K562 (cell line): Measurements from ENCODE around the gene TESK2. TPM values are rescaled to one million over a fixed set of nuclear protein-coding genes. Genes with fewer than 3 reads are reported as not detected.

Experiments used
- ATAC-seq: fragments of 200-7000 bp; cut with Tn5 transposase; 3 replicates; pipeline ENCODE4 v1.9.1; 2020; ENCODE audit warnings: moderate library complexity
- BruUV-seq: library from RNA; stranded (reverse); fragments of 400-500 nt; replicated peaks from 2 replicates; lab custom pipeline; 2021; lab: Mats Ljungman, UMichigan
- CTCF ChIA-PET: fragments of 300-600 bp; formaldehyde crosslinking; extraction: SDS; loops from one replicate; lab custom pipeline; 2021; ENCODE audit warnings: low intra/inter-chr PET ratio; lab: Yijun Ruan, JAX
- POLR2A ChIA-PET: fragments of 300-600, 350-650 bp; sonication (Branson Sonifier 250); formaldehyde crosslinking; extraction: SDS; loops from one replicate; lab custom pipeline; 2021; ENCODE audit warnings: antibody characterized with exemption, inconsistent platforms; lab: Yijun Ruan, JAX
- DNase-seq, 4 experiments: peaks; one replicate each; pipeline versions ENCODE4 v3.0.0 to v3.0.0-alpha.2; 2011 to 2018; ENCODE audit warnings: low spot score in 3 of 4, mixed read lengths in 3 of 4; ENCODE audit errors: extremely low read depth in 1 of 4
- FAIRE-seq: peaks from 2 replicates; lab custom pipeline; 2011; peaks lifted over from hg19 to GRCh38; lab: Jason Lieb, UNC
- H2AFZ ChIP-seq: 2 replicates; pipeline ENCODE4 v1.6.0; 2011; ENCODE audit warnings: low read depth, low read length, control low read depth, inconsistent platforms
- H3K27ac ChIP-seq: fragments of 200-600 bp; 3 replicates; pipeline ENCODE4 v1.8.0; 2011; ENCODE audit warnings: low read depth, mild to moderate bottlenecking, control low read depth, inconsistent platforms, low read length, moderate library complexity, mixed read lengths; ENCODE audit errors: extremely low read depth
- H3K27me3 ChIP-seq, 2 experiments: fragments of 300-600 bp in 1 of 2; 2 replicates in 1 of 2; 3 replicates in 1 of 2; pipeline versions ENCODE4 v1.6.0 to v1.8.0; 2011; ENCODE audit warnings: inconsistent platforms in 2 of 2, low read length in 2 of 2, mild to moderate bottlenecking in 1 of 2, mixed read lengths in 1 of 2, moderate library complexity in 1 of 2; ENCODE audit not compliant: control insufficient read depth in 2 of 2, insufficient read depth in 2 of 2
- H3K36me3 ChIP-seq: fragments of 300-600 bp; 3 replicates; pipeline ENCODE4 v1.8.0; 2011; ENCODE audit warnings: mild to moderate bottlenecking, low read length, inconsistent platforms; ENCODE audit not compliant: control insufficient read depth, insufficient read depth
- H3K4me1 ChIP-seq, 2 experiments: fragments of 200-600 bp in 1 of 2; replicated peaks in 1 of 2; 2 replicates in 1 of 2; 3 replicates in 1 of 2; pipeline versions ENCODE4 v1.5.1 to v1.8.0; 2011; ENCODE audit warnings: inconsistent platforms in 2 of 2, low read length in 2 of 2, mild to moderate bottlenecking in 1 of 2, mixed read lengths in 1 of 2, moderate library complexity in 1 of 2; ENCODE audit not compliant: control insufficient read depth in 2 of 2, insufficient read depth in 2 of 2
- H3K4me2 ChIP-seq: 2 replicates; pipeline ENCODE4 v1.6.1; 2011; ENCODE audit warnings: low read length, control low read depth, inconsistent platforms, mixed read lengths; ENCODE audit not compliant: insufficient read depth
- H3K4me3 ChIP-seq: fragments of 200-600 bp; sonication (generic), shearing (Covaris generic); 2 replicates; pipeline ENCODE4 v1.5.1; 2016; ENCODE audit warnings: control low read depth, inconsistent platforms
- H3K79me2 ChIP-seq: fragments of 200-600 bp; 3 replicates; pipeline ENCODE4 v1.8.0; 2011; ENCODE audit warnings: low read length, inconsistent platforms; ENCODE audit not compliant: control insufficient read depth, insufficient read depth
- H3K9ac ChIP-seq, 2 experiments: 2 replicates each; pipeline versions ENCODE4 v1.6.0 to v1.6.1; 2011; ENCODE audit warnings: low read depth in 2 of 2, low read length in 2 of 2, control low read depth in 1 of 2, inconsistent platforms in 1 of 2, mild to moderate bottlenecking in 1 of 2, mixed read lengths in 1 of 2; ENCODE audit not compliant: insufficient read depth in 1 of 2
- H3K9me1 ChIP-seq: one replicate; pipeline ENCODE4 v1.6.0; 2011; ENCODE audit warnings: inconsistent platforms, mild to moderate bottlenecking, low read length, moderate library complexity; ENCODE audit not compliant: control insufficient read depth, insufficient read depth
- H3K9me3 ChIP-seq: replicated peaks from 2 replicates; pipeline ENCODE4 v1.5.1; 2011; ENCODE audit warnings: low read depth, low read length, inconsistent platforms; ENCODE audit not compliant: control insufficient read depth, insufficient read depth
- H4K20me1 ChIP-seq: replicated peaks from 2 replicates; pipeline ENCODE4 v1.6.1; 2011; ENCODE audit warnings: low read length, inconsistent platforms, mixed read lengths; ENCODE audit not compliant: control insufficient read depth, insufficient read depth
- BCOR ChIP-seq: fragments of 450-650 bp; IDR thresholded peaks from 2 replicates; pipeline ENCODE4 v1.6.1; 2016
- BRF1 ChIP-seq: IDR thresholded peaks from 3 replicates; pipeline ENCODE4 v1.6.1; 2011; ENCODE audit warnings: borderline replicate concordance, mild to moderate bottlenecking; ENCODE audit not compliant: insufficient read length; ENCODE audit errors: extremely low read depth
- CBX3 ChIP-seq, 2 experiments: IDR thresholded peaks; 1 replicate in 1 of 2; 2 replicates in 1 of 2; pipeline ENCODE4 v1.6.1; 2012; ENCODE audit warnings: inconsistent platforms in 2 of 2, low read length in 2 of 2, borderline replicate concordance in 1 of 2, control low read depth in 1 of 2
- CCNT2 ChIP-seq: IDR thresholded peaks from 2 replicates; pipeline ENCODE4 v1.6.1; 2011; ENCODE audit warnings: borderline replicate concordance, low read depth, mild to moderate bottlenecking, moderate library complexity, mixed read lengths, low read length; ENCODE audit not compliant: insufficient read length; ENCODE audit errors: extremely low read depth
- CHD4 ChIP-seq: fragments of 200-600 bp; sonication (generic); IDR thresholded peaks from 3 replicates; pipeline ENCODE4 v1.6.1; 2012; ENCODE audit warnings: low read depth, mild to moderate bottlenecking, mixed read lengths, low read length, inconsistent platforms; ENCODE audit not compliant: insufficient read depth, insufficient replicate concordance, poor library complexity, severe bottlenecking
- HIVEP1 ChIP-seq: fragments of 250-450 bp; sonication (Bioruptor Pico); IDR thresholded peaks from 2 replicates; pipeline ENCODE4 v1.4.0; 2020; ENCODE audit warnings: mild to moderate bottlenecking
- MTA2 ChIP-seq: fragments of 450-650 bp; IDR thresholded peaks from 2 replicates; pipeline ENCODE4 v1.6.1; 2016; ENCODE audit warnings: low read depth
- MTA3 ChIP-seq: fragments of 450-650 bp; formaldehyde crosslinking; IDR thresholded peaks from 2 replicates; pipeline ENCODE4 v1.6.1; 2017; ENCODE audit warnings: mild to moderate bottlenecking, borderline replicate concordance
- MYNN ChIP-seq, 2 experiments: sonication (generic); formaldehyde crosslinking in 1 of 2; IDR thresholded peaks; 2 replicates each; pipeline versions ENCODE4 v1.5.0 to v1.6.1; 2016 to 2020; ENCODE audit warnings: antibody characterized with exemption in 1 of 2, missing genetic modification reagents in 1 of 2
- PCBP1 ChIP-seq: fragments of 200-400 bp; formaldehyde crosslinking; IDR thresholded peaks from 2 replicates; pipeline ENCODE4 v1.6.1; 2018; ENCODE audit warnings: mild to moderate bottlenecking, low read depth, low read length; ENCODE audit not compliant: poor library complexity, severe bottlenecking
- PTRF ChIP-seq: fragments of 450-650 bp; IDR thresholded peaks from 2 replicates; pipeline ENCODE4 v1.6.1; 2016; ENCODE audit warnings: mild to moderate bottlenecking, missing genetic modification characterization, missing compliant biosample characterization
- SREBF2 ChIP-seq: sonication (generic); formaldehyde crosslinking; IDR thresholded peaks from 2 replicates; pipeline ENCODE4 v1.4.0; 2020; ENCODE audit warnings: mild to moderate bottlenecking, missing genetic modification reagents
- TCFL5 ChIP-seq: fragments of 250-450 bp; sonication (Bioruptor Pico); conservative IDR thresholded peaks from 2 replicates; pipeline ENCODE4 v1.6.1; 2021; ENCODE audit warnings: mild to moderate bottlenecking, moderate library complexity, matching md5 sums
- U2AF2 ChIP-seq: fragments of 200-400 bp; formaldehyde crosslinking; optimal IDR thresholded peaks from 2 replicates; pipeline ENCODE3; 2017; ENCODE audit warnings: low read depth, mild to moderate bottlenecking, low read length
- ZNF212 ChIP-seq: fragments of 450-650 bp; formaldehyde crosslinking; IDR thresholded peaks from 2 replicates; pipeline ENCODE4 v1.4.0; 2020; ENCODE audit warnings: mild to moderate bottlenecking
- ZNF668 ChIP-seq: fragments of 250-450 bp; sonication (Bioruptor Pico); IDR thresholded peaks from 2 replicates; pipeline ENCODE4 v1.8.0; 2022; ENCODE audit warnings: mild to moderate bottlenecking, inconsistent platforms
- ZNF695 ChIP-seq: fragments of 450-650 bp; formaldehyde crosslinking; IDR thresholded peaks from 2 replicates; pipeline ENCODE4 v1.4.0; 2020; ENCODE audit warnings: mild to moderate bottlenecking, moderate library complexity
- ZNF75A ChIP-seq: fragments of 450-650 bp; formaldehyde crosslinking; IDR thresholded peaks from 2 replicates; pipeline ENCODE4 v1.4.0; 2020; ENCODE audit warnings: mild to moderate bottlenecking
- ZNF766 ChIP-seq: fragments of 200-800 bp; sonication (Bioruptor generic); conservative IDR thresholded peaks from 2 replicates; pipeline ENCODE4 v1.6.1; 2016; ENCODE audit warnings: missing genetic modification characterization, missing compliant biosample characterization
- ZNF79 ChIP-seq: fragments of 250-450 bp; sonication (Bioruptor Pico); IDR thresholded peaks from 2 replicates; pipeline ENCODE4 v1.4.0; 2020; ENCODE audit warnings: low read depth, mild to moderate bottlenecking, moderate library complexity
- WGBS: fragments of 100-300 bp; shearing (Covaris generic); methylation state at CpG from one replicate; pipeline ENCODE4 v1.1.6; 2016; ENCODE audit warnings: low coverage, mixed read lengths; ENCODE audit not compliant: insufficient coverage; ENCODE audit errors: missing lambda C conversion rate; 5-methylcytosine and 5-hydroxymethylcytosine counted together
- in situ Hi-C: fragments of 300-500 bp; cut with MboI; formaldehyde crosslinking; loops from 4 replicates; pipeline ENCODE4 v1.15.0; 2018; ENCODE audit warnings: inconsistent platforms, mixed read lengths
- intact Hi-C: fragments of 100-400 bp; cut with micrococcal nuclease; formaldehyde crosslinking; loops from 2 replicates; pipeline ENCODE4 v1.14.2; 2022
- polyA plus RNA-seq, 8 experiments: library from polyadenylated mRNA; depleted of rRNA in 4 of 8; stranded (reverse) in 5 of 8; unstranded in 3 of 8; fragments of >200 nt; fragmentation: Nextera tagmentation in 2 of 8; fragmentation: Illumina TruSeq in 1 of 8; extraction: Ambion mirVana in 2 of 8; extraction: Trizol in 1 of 8; gene quantifications; 2 replicates each; pipeline versions ENCODE4 v1.2.1 to v1.2.3, GENCODE V29; 2011 to 2014; ENCODE audit warnings: inconsistent platforms in 1 of 8, missing spikeins in 1 of 8
- total RNA-seq, 7 experiments: library from RNA; depleted of rRNA in 6 of 7; stranded (reverse); fragments of >200 nt in 6 of 7; fragmentation: Illumina TruSeq in 2 of 7; extraction: Trizol in 2 of 7; gene quantifications; 2 replicates each; pipeline versions ENCODE4 v1.2.1 to v1.2.3, GENCODE V29; 2011 to 2021; ENCODE audit warnings: low replicate concordance in 1 of 7
- TF ChIP-seq, protein P1 (sequence below): fragments of 250-450 bp; sonication (Bioruptor Pico); IDR thresholded peaks from 2 replicates; pipeline ENCODE4 v1.4.0; 2020; ENCODE audit warnings: borderline replicate concordance

The TESK2 gene
- total and polyA plus RNA-seq, 9 of the 15 experiments (the other 6 are each of a cell fraction or from before 2014, with no cell fraction given): 1.6 to 5.3 (median 3.7) TPM

DNA sequence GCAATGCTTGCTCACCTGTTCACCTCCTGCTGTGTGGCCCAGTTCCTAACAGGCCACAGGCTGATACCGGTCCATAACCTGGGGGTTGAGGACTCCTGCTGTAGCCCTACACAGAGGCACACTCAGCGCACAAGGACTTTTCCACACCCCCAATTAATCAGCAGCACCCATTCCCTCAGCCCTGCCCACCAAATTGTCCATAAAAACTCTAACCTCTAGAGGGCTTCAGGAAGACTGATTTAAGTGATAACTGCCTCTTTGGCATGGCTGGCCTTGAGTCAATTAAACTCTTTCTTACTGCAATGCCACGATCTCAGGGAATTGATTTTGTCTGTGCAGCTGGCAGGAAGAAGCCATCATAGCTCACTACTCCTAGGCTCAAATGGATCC, 79.5 kb downstream of the TESK2 start:
- ChIA-PET POLR2A (interaction anchor here (0.6 to 1.2 kb wide), 6 partner anchors 13 to 155 kb away, joined by 3 read pairs; partner anchors contain the start of genes MUTYH and TOE1), CTCF (interaction anchor here (0.6 kb wide), 1 partner anchor 121 kb away, joined by 7 read pairs; no protein-coding TSS in a partner anchor)
- H3K9me1 ChIP-seq: no peaks in the 10 kb centered on the region
- peak overlapping the region in 1 of 2 experiments; percentile 66; a peak in 1 of 4 replicates for H3K9ac ChIP-seq
- peak overlapping the region; percentile 5; the same call in 1 of the 2 replicates for H2AFZ ChIP-seq
- intact Hi-C loops (no loop called here), in situ Hi-C loops (no loop called here)
- WGBS: 13% methylated on average over 3 of the region's 3 CpGs
- H3K9me3 ChIP-seq: no peaks in the 10 kb centered on the region
- ATAC-seq (peak; percentile 71), DNase-seq (peak in 1 of 4 experiments; percentile 31), FAIRE-seq (peak; percentile 54)
- no peak overlapping the region; the same call in 2 of the 3 replicates for H3K27ac ChIP-seq
- no peaks in the 10 kb centered on the region for H4K20me1 ChIP-seq
- H3K4me1 ChIP-seq: peaks cover 4 to 19% of the 10 kb centered on the region in 2 experiments; a peak in 4 of 5 replicates
- no peaks in the 10 kb centered on the region for H3K79me2 ChIP-seq
- no peaks in the 10 kb centered on the region for H3K36me3 ChIP-seq
- no peaks in the 10 kb centered on the region for H3K27me3 ChIP-seq
- BruUV-seq: no TSS peak
- H3K4me3 ChIP-seq: no peak overlapping the region
- peak overlapping the region; percentile 20; the same call in 1 of the 2 replicates for H3K4me2 ChIP-seq
- TF ChIP-seq ZNF766 (0 out of 2 replicates have a peak, but pooled peaks have one; percentile 17), U2AF2 (no peak), ZNF695 (no peak), BRF1 (no peak), MTA3 (0 out of 2 replicates have a peak, but pooled peaks have one; percentile 50), ZNF79 (CRISPR knock-in tag) (peak; percentile 67; the same call in 1 of the 2 replicates), PCBP1 (no peak), TCFL5 (CRISPR knock-in tag) (no peak), PTRF (no peak), ZNF668 (CRISPR knock-in tag) (no peak), MTA2 (no peak), MYNN (IDR thresholded peaks at IDR 0.05) (no peak), MYNN (CRISPR knock-in tag; IDR thresholded peaks at IDR 0.05) (no peak), ZNF212 (no peak), CBX3 (IDR thresholded peaks at IDR 0.05; ENCODE audit: borderline replicate concordance in 1 of 2, low read length in 2 of 2) (no peak), HIVEP1 (CRISPR knock-in tag) (0 out of 2 replicates have a peak, but pooled peaks have one; percentile 69), SREBF2 (CRISPR knock-in tag) (no peak), BCOR (no peak), CHD4 (no peak), CCNT2 (no peak), ZNF75A (CRISPR knock-in tag) (no peak)
- TF ChIP-seq, protein P1, sequence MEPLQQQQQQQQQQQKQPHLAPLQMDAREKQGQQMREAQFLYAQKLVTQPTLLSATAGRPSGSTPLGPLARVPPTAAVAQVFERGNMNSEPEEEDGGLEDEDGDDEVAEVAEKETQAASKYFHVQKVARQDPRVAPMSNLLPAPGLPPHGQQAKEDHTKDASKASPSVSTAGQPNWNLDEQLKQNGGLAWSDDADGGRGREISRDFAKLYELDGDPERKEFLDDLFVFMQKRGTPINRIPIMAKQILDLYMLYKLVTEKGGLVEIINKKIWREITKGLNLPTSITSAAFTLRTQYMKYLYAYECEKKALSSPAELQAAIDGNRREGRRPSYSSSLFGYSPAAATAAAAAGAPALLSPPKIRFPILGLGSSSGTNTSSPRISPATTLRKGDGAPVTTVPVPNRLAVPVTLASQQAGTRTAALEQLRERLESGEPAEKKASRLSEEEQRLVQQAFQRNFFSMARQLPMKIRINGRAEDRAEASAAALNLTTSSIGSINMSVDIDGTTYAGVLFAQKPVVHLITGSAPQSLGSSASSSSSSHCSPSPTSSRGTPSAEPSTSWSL (CRISPR knock-in tag): no peak
